UCSD-AML1 (cell line): ENCODE measurements around the gene OTUB2.
"Not testable (repeated sequence)": the region's sequence is repeated elsewhere in the genome, so short reads cannot be mapped to it uniquely, and the experiment has no call there.

ENCODE experiments used
- DNase-seq: peaks from one replicate; lab custom pipeline; 2025; ENCODE audit not compliant: unreplicated experiment; lab: John Stamatoyannopoulos, UW

The OTUB2 gene

GRCh38 chr14:94054936-94055335 lies 28.8 kb downstream of the OTUB2 start:
- DNase-seq: no peak

- no peak for DNase-seq
Measured at GRCh38 chr14:94056579-94057308, 30.6 kb downstream of the OTUB2 start.

- DNase-seq: no peak
Measured at GRCh38 chr14:94058128-94058673, 32.1 kb downstream of the OTUB2 start.

GRCh38 chr14:94058674-94059138 lies 32.6 kb downstream of the OTUB2 start:
- no peak for DNase-seq

GRCh38 chr14:94059998-94060397 lies 33.9 kb downstream of the OTUB2 start:
- DNase-seq: no peak

- no peak for DNase-seq
Measured at GRCh38 chr14:94062344-94062940, 36.3 kb downstream of the OTUB2 start.

GRCh38 chr14:94066089-94066676 lies 40.0 kb downstream of the OTUB2 start:
- no peak for DNase-seq

GRCh38 chr14:94072076-94072475 lies 45.9 kb downstream of the OTUB2 start:
- DNase-seq: not testable (repeated sequence)

- DNase-seq: no peak
Measured at GRCh38 chr14:94074534-94074933, 48.4 kb downstream of the OTUB2 start.

- no peak for DNase-seq
Measured at GRCh38 chr14:94075008-94075407, 48.9 kb downstream of the OTUB2 start.

GRCh38 chr14:94077111-94077821 lies 51.1 kb downstream of the OTUB2 start:
- DNase-seq: no peak

- DNase-seq: no peak
Measured at GRCh38 chr14:94077823-94078222, 51.7 kb downstream of the OTUB2 start.

- no peak for DNase-seq
Measured at GRCh38 chr14:94079891-94080620, 53.9 kb downstream of the OTUB2 start.

- DNase-seq: peak; percentile 94
Measured at GRCh38 chr14:94080621-94081385, 54.7 kb downstream of the OTUB2 start, which contains the start of the genes DDX24 and IFI27L1. Gene DDX24 (minus strand): TSS chr14:94081202. CDS start chr14:94079742, 1,460 bp downstream. Gene IFI27L1 (plus strand): TSS chr14:94081310. CDS start chr14:94096938, 15,628 bp downstream.

- DNase-seq: no peak
Measured at GRCh38 chr14:94081386-94081820, 55.3 kb downstream of the OTUB2 start.

- no peak for DNase-seq
Measured at GRCh38 chr14:94087891-94088290, 61.8 kb downstream of the OTUB2 start.

- DNase-seq: no peak
Measured at GRCh38 chr14:94088516-94088915, 62.4 kb downstream of the OTUB2 start.

GRCh38 chr14:94089479-94089878 lies 63.3 kb downstream of the OTUB2 start:
- no peak for DNase-seq

GRCh38 chr14:94093418-94093817 lies 67.3 kb downstream of the OTUB2 start:
- DNase-seq: no peak

GRCh38 chr14:94097091-94097490 lies 71.0 kb downstream of the OTUB2 start:
- no peak for DNase-seq
